ENCODE data around the gene NLGN3.

DNA sequence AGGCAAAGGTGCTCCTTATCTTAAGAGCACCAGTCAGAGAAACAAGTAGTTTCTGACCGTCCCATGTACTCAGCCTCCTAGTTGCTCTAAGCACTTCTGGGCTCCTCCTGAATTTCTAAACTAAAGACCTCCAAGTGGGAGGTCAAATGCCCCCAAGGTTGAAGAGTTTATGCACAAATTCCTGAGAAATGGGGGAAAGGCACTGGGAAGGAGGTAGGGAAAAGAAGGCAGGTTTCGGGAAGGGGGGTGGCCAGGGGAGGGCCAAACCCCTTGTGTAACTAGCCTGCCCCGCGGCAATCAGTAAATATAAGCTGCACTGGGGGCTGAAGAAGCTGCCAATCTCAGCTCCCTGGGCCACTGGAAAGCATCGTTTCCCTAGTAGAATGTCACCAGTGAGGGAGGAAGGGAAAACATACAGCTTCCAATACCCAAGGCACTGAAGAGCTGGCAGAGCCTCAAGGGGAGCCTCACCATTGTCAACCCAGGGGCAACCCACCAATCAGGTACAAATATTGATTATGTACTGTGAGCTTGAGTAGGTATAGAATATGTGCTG is 45.6 kb upstream of the NLGN3 start:
- TF ChIP-seq, protein P1, sequence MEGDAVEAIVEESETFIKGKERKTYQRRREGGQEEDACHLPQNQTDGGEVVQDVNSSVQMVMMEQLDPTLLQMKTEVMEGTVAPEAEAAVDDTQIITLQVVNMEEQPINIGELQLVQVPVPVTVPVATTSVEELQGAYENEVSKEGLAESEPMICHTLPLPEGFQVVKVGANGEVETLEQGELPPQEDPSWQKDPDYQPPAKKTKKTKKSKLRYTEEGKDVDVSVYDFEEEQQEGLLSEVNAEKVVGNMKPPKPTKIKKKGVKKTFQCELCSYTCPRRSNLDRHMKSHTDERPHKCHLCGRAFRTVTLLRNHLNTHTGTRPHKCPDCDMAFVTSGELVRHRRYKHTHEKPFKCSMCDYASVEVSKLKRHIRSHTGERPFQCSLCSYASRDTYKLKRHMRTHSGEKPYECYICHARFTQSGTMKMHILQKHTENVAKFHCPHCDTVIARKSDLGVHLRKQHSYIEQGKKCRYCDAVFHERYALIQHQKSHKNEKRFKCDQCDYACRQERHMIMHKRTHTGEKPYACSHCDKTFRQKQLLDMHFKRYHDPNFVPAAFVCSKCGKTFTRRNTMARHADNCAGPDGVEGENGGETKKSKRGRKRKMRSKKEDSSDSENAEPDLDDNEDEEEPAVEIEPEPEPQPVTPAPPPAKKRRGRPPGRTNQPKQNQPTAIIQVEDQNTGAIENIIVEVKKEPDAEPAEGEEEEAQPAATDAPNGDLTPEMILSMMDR (conservative IDR thresholded peaks at IDR 0.05; ENCODE audit: low read length), result no peak
- no peak for TF ChIP-seq EZH2phosphoT487 (IDR thresholded peaks at IDR 0.05; ENCODE audit: borderline replicate concordance, low read depth, low read length)
